ENCODE results near the gene NUP54. TPM values are rescaled to one million over a fixed set of nuclear protein-coding genes. Genes with fewer than 3 reads are reported as not detected.

The NUP54 gene
- total and polyA plus RNA-seq, 2 experiments from 2014 or later = 37.6 to 47.3 TPM

DNA sequence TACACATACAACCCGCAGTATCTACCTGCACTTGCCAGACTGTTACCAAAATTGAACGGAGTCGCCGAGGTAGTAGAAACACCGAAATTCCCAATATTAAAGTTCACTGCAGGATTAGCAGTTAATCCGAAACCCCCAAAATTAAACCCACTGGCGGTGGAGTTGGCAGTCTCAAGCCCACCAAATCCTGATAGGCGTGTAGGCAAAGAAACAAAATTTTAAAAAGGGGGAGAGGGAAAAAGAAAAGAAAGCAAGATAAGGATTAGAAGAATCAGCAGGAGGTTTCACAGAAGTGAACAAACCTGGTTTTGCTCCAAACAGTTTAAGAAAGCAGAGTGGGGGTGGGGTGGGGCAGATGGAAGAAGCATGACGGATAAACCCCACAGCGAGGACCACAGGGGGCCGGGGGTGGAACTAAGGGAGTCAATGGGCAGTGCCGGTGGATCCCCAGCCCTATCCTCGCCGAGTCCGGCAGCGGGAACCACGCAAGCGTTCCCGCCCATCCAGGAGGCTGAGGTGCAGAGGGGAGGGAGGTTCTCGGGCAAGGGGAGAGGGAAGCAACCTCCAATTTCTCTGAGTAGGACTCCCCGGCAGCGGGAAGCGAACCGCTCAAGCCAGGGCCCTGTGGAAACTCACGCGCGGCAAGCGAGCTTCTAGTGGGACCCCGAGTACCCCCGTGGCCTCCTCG lies 599 bp downstream of the NUP54 start:
- Histone ChIP-seq H3K9me3 (ENCODE audit: low read depth) (no peaks in the 10 kb centered on the region), H3K4me2 (ENCODE audit: unreplicated experiment) (peak overlapping the region; percentile 91), H3K36me3 (ENCODE audit: low read depth) (peaks cover 16% of the 10 kb centered on the region), H4K20me1 (ENCODE audit: insufficient read depth) (no peaks in the 10 kb centered on the region), H3K4me1 (ENCODE audit: insufficient read depth) (peaks cover 28% of the 10 kb centered on the region), H3K27me3 (replicated peaks; ENCODE audit: insufficient read depth) (no peaks in the 10 kb centered on the region), H3K9ac (peak overlapping the region; percentile 92), H2AFZ (peak overlapping the region; percentile 94), H3K4me3 (peak overlapping the region; percentile 88), H3K27ac (peak overlapping the region; percentile 86), H3F3A (ENCODE audit: insufficient read depth) (0 out of 2 replicates have a peak, but pooled peaks cover 4% of the 10 kb centered on the region), H3K79me2 (ENCODE audit: insufficient read depth) (peaks cover 71% of the 10 kb centered on the region), H3K9me2 (ENCODE audit: insufficient read depth) (no peaks in the 10 kb centered on the region)
- no peak for TF ChIP-seq EZH2 (IDR thresholded peaks at IDR 0.05; ENCODE audit: insufficient read depth, poor library complexity, severe bottlenecking)
- no peak for TF ChIP-seq EZH2phosphoT487 (IDR thresholded peaks at IDR 0.05; ENCODE audit: insufficient read depth, low read depth)
- in situ Hi-C loops (cut with MboI) = no loop called here
- 1% methylated on average over 30 to 31 of the region's 31 CpGs for whole genome bisulfite sequencing, 2 experiments (ENCODE audit: low coverage in 1 of 2, low lambda C conversion rate in 2 of 2, missing lambda C conversion rate in 2 of 2)
- DNase-seq = peak; percentile 87

DNA sequence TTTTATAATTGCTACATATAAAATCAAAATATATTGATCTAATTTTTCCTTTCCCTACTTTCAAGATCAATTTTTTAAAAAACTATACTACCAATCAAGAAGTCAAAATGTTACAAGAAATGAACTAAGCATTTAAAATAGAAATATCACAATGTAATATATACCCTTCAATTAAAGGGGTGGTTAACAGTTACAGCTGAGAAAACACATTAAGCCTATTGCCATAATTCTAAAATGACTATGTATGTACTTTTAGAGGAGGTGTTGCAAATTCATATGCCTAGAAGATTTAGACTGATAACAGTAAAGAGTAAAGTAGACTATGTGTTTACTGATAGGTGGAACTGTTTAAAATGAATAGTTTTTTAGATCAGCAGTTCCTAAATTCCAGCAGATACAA lies 3.7 kb downstream of the NUP54 start:
- no peaks in the 10 kb centered on the region for H3K9me3 ChIP-seq (ENCODE audit: low read depth)

DNA sequence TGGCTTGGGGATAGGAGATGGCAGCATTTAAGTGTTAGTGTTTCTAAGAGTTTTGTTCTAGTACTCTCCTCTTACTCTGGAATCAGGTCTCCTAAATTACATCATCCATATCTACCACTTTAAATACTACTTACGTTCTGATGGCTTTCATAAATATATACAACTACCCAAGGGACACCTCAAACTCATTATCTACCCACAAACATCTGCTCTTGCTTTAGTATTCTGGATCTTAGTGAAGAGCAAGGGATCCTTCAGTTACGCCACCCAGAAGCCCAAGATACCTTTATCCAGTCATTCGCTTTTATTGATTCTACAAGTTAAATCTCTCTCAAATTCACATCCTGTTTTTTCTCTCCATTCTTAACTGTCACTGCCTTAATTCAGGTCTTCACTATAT lies 7.0 kb downstream of the NUP54 start:
- Histone ChIP-seq H3F3A (ENCODE audit: insufficient read depth) (no peaks in the 10 kb centered on the region), H3K79me2 (ENCODE audit: insufficient read depth) (peaks cover 99% of the 10 kb centered on the region), H3K36me3 (ENCODE audit: low read depth) (peaks cover 31% of the 10 kb centered on the region), H3K4me2 (ENCODE audit: unreplicated experiment) (no peak overlapping the region), H4K20me1 (ENCODE audit: insufficient read depth) (no peaks in the 10 kb centered on the region), H3K27me3 (replicated peaks; ENCODE audit: insufficient read depth) (no peaks in the 10 kb centered on the region), H3K4me1 (ENCODE audit: insufficient read depth) (peaks cover 11% of the 10 kb centered on the region), H3K27ac (no peak overlapping the region), H3K9me3 (ENCODE audit: low read depth) (no peaks in the 10 kb centered on the region), H3K4me3 (no peak overlapping the region), H3K9me2 (ENCODE audit: insufficient read depth) (no peaks in the 10 kb centered on the region), H3K9ac (no peak overlapping the region), H2AFZ (no peak overlapping the region)
- in situ Hi-C loops (cut with MboI) = no loop called here
- DNase-seq = no peak
- TF ChIP-seq EZH2 (IDR thresholded peaks at IDR 0.05; ENCODE audit: insufficient read depth, poor library complexity, severe bottlenecking) (no peak), EZH2phosphoT487 (IDR thresholded peaks at IDR 0.05; ENCODE audit: insufficient read depth, low read depth) (no peak)
- WGBS, 2 experiments (ENCODE audit: low coverage in 1 of 2, low lambda C conversion rate in 2 of 2, missing lambda C conversion rate in 2 of 2) = 95 to 100% methylated on average over 3 of the region's 3 CpGs

More for the DNA sequence above, 3.7 kb downstream of the NUP54 start:
- peaks cover 96% of the 10 kb centered on the region for H3K79me2 ChIP-seq (ENCODE audit: insufficient read depth)
- DNase-seq = no peak
- H3K4me3 ChIP-seq = no peak overlapping the region
- no peak overlapping the region for H3K27ac ChIP-seq
- no peak overlapping the region for H3K4me2 ChIP-seq (ENCODE audit: unreplicated experiment)
- peaks cover 24% of the 10 kb centered on the region for H3K36me3 ChIP-seq (ENCODE audit: low read depth)
- H3K9me2 ChIP-seq (ENCODE audit: insufficient read depth) = no peaks in the 10 kb centered on the region
- in situ Hi-C loops (cut with MboI) = no loop called here
- H3K9ac ChIP-seq = no peak overlapping the region
- TF ChIP-seq EZH2phosphoT487 (IDR thresholded peaks at IDR 0.05; ENCODE audit: insufficient read depth, low read depth) (no peak), EZH2 (IDR thresholded peaks at IDR 0.05; ENCODE audit: insufficient read depth, poor library complexity, severe bottlenecking) (no peak)
- H3K4me1 ChIP-seq (ENCODE audit: insufficient read depth) = peaks cover 26% of the 10 kb centered on the region
- no peaks in the 10 kb centered on the region for H3K27me3 ChIP-seq (replicated peaks; ENCODE audit: insufficient read depth)
- H2AFZ ChIP-seq = no peak overlapping the region
- no peaks in the 10 kb centered on the region for H4K20me1 ChIP-seq (ENCODE audit: insufficient read depth)
- H3F3A ChIP-seq (ENCODE audit: insufficient read depth) = no peaks in the 10 kb centered on the region

DNA sequence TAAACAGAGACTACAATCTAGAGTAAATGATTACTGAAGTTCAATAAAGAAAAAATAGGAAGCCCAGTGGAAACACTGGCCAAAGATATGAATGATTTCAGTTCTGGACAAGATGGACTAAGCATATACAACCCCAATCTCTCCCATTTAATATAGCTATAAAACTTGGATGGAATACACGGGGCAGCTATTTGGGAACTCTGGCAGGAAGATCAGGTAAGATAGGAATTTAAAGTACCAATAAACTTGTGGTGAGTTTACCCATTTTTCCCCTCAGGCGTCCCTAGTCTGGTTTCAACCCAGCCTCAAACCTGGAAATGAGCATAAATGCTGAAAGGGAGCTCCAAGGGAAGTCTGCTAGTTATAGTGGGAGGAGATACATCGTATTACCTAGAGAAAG lies 20.4 kb downstream of the NUP54 start:
- Histone ChIP-seq H2AFZ (no peak overlapping the region), H3K27ac (no peak overlapping the region), H3K79me2 (ENCODE audit: insufficient read depth) (peaks cover 32% of the 10 kb centered on the region), H3K36me3 (ENCODE audit: low read depth) (peaks cover 49% of the 10 kb centered on the region), H3K4me2 (ENCODE audit: unreplicated experiment) (no peak overlapping the region), H4K20me1 (ENCODE audit: insufficient read depth) (no peaks in the 10 kb centered on the region; the same call in 1 of the 2 replicates), H3K9me2 (ENCODE audit: insufficient read depth) (no peaks in the 10 kb centered on the region), H3K4me3 (no peak overlapping the region), H3K27me3 (replicated peaks; ENCODE audit: insufficient read depth) (no peaks in the 10 kb centered on the region), H3K9ac (no peak overlapping the region), H3K9me3 (ENCODE audit: low read depth) (no peaks in the 10 kb centered on the region), H3F3A (ENCODE audit: insufficient read depth) (no peaks in the 10 kb centered on the region), H3K4me1 (ENCODE audit: insufficient read depth) (no peaks in the 10 kb centered on the region)
- no peak for DNase-seq
- in situ Hi-C loops (cut with MboI) = no loop called here
- 96 to 99% methylated on average over 3 of the region's 3 CpGs for WGBS, 2 experiments (ENCODE audit: low coverage in 1 of 2, low lambda C conversion rate in 2 of 2, missing lambda C conversion rate in 2 of 2)
- no peak for TF ChIP-seq EZH2 (IDR thresholded peaks at IDR 0.05; ENCODE audit: insufficient read depth, poor library complexity, severe bottlenecking)

DNA sequence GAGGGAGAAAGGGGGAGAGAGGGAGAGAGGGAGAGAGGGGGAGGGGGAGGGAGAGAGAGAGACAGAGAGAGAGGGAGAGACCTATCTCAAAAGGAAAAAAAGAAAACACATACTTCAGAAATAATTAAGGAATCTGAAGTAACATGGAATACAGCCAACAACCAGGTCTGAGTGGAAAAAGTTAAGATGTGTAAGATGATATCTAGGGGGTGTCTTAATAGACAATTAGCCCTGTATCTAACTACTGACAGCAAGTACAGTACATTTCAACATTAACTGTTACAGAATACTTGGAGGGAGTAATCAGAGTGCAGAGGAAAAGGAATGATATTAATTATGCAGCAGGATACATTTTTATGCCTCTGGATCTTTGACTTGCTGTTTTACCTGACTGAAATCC lies 22.4 kb downstream of the NUP54 start:
- DNase-seq = no peak
- Histone ChIP-seq H3K9me3 (ENCODE audit: low read depth) (no peaks in the 10 kb centered on the region), H3K27ac (no peak overlapping the region), H2AFZ (no peak overlapping the region), H3K4me3 (no peak overlapping the region), H3K9me2 (ENCODE audit: insufficient read depth) (no peaks in the 10 kb centered on the region), H4K20me1 (ENCODE audit: insufficient read depth) (no peaks in the 10 kb centered on the region; the same call in 1 of the 2 replicates), H3K4me2 (ENCODE audit: unreplicated experiment) (no peak overlapping the region), H3K36me3 (ENCODE audit: low read depth) (peaks cover 64% of the 10 kb centered on the region), H3K79me2 (ENCODE audit: insufficient read depth) (peaks cover 32% of the 10 kb centered on the region), H3K27me3 (replicated peaks; ENCODE audit: insufficient read depth) (no peaks in the 10 kb centered on the region), H3K9ac (no peak overlapping the region), H3F3A (ENCODE audit: insufficient read depth) (no peaks in the 10 kb centered on the region), H3K4me1 (ENCODE audit: insufficient read depth) (no peaks in the 10 kb centered on the region)
- TF ChIP-seq EZH2phosphoT487 (IDR thresholded peaks at IDR 0.05; ENCODE audit: insufficient read depth, low read depth) = no peak
- TF ChIP-seq EZH2 (IDR thresholded peaks at IDR 0.05; ENCODE audit: insufficient read depth, poor library complexity, severe bottlenecking) = no peak
- in situ Hi-C loops (cut with MboI) = no loop called here

Data from GM23248 (cell line).